ENCODE results near the gene SIRT3.
A peak's percentile ranks its signal among the peaks of the same experiment; 100 is the strongest.

SIRT3 gene

DNA sequence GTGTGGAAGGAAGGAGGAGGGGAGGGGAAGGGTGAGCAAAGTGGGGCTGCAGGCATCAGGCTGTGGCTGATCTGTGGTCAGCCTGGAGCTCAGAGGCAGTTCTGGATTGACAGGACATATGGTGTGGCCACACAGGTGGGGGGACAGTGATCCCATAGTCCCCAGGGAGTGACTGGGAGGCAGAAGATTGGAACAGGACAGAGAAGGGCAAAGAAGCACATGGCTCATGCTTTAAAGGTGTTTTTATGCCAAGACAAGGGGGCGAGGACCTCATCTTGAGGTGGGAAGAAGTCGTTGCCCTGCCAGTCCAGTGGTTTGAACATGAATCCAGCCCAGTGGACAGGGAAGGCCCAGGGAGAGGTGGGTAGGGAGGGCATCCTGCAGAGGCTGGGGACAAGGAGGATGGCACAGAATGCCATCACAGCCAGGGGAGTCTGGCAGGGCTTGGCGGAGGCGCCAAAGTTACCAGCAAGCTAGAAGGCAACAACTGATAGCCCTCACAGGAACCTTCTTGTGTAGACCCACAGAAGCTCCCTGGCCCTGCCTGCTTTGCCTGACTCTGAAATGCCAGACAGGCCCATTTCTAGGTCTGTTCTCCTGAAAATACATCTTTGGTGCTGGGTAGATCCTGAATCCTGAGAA is 32.1 kb downstream of the SIRT3 start:
- H3K4me1 ChIP-seq (ENCODE audit: control insufficient read depth, insufficient read depth, low read depth, low read length): peaks cover 37% of the 10 kb centered on the region
- H3K14ac ChIP-seq (ENCODE audit: low read length in 2 of 2): no peak overlapping the region
- H3K23ac ChIP-seq (ENCODE audit: low read length in 2 of 2): no peak overlapping the region
- H2BK5ac ChIP-seq (ENCODE audit: low read depth, low read length, poor library complexity, severe bottlenecking): no peak overlapping the region
- H3K36me3 ChIP-seq (ENCODE audit: control insufficient read depth in 1 of 2, insufficient read depth in 2 of 2, low read depth in 1 of 2, low read length in 2 of 2): peaks cover 47 to 51% of the 10 kb centered on the region in 2 experiments
- no peaks in the 10 kb centered on the region for H3K9me3 ChIP-seq (ENCODE audit: control insufficient read depth, low read length)
- 97% methylated on average over 4 of the region's 4 CpGs for WGBS
- H2AK5ac ChIP-seq (ENCODE audit: low read length, severe bottlenecking): no peak overlapping the region
- no peak overlapping the region for H2AFZ ChIP-seq (ENCODE audit: low read depth, low read length)
- no peak overlapping the region for H2BK120ac ChIP-seq (ENCODE audit: low read depth, low read length)
- H3K27me3 ChIP-seq (ENCODE audit: control insufficient read depth in 1 of 2, insufficient read depth in 1 of 2, low read length in 2 of 2): no peaks in the 10 kb centered on the region
- no peak overlapping the region for H3K18ac ChIP-seq (ENCODE audit: low read depth in 1 of 2, low read length in 2 of 2)
- no peak overlapping the region for H3K4me3 ChIP-seq (ENCODE audit: insufficient read depth in 1 of 2, low read depth in 1 of 2, low read length in 2 of 2)
- no peak overlapping the region for H4K91ac ChIP-seq (ENCODE audit: low read length)
- H2BK15ac ChIP-seq (ENCODE audit: low read depth, poor library complexity, severe bottlenecking): no peak overlapping the region
- H3K4ac ChIP-seq (ENCODE audit: low read depth in 1 of 2, low read length in 2 of 2): no peak overlapping the region
- H3K4me2 ChIP-seq (ENCODE audit: low read length, poor library complexity, severe bottlenecking): no peak overlapping the region
- no peak overlapping the region for H3K27ac ChIP-seq (ENCODE audit: low read length, poor library complexity, severe bottlenecking)
- peak overlapping the region; percentile 36 for H3K9ac ChIP-seq (ENCODE audit: low read length)
- H4K8ac ChIP-seq (ENCODE audit: low read length): peak overlapping the region; percentile 42
- peaks cover 25% of the 10 kb centered on the region for H3K79me1 ChIP-seq (replicated peaks; ENCODE audit: low read length, poor library complexity, severe bottlenecking)
- no peak for DNase-seq
- H2BK12ac ChIP-seq (ENCODE audit: low read length in 2 of 2): no peak overlapping the region

DNA sequence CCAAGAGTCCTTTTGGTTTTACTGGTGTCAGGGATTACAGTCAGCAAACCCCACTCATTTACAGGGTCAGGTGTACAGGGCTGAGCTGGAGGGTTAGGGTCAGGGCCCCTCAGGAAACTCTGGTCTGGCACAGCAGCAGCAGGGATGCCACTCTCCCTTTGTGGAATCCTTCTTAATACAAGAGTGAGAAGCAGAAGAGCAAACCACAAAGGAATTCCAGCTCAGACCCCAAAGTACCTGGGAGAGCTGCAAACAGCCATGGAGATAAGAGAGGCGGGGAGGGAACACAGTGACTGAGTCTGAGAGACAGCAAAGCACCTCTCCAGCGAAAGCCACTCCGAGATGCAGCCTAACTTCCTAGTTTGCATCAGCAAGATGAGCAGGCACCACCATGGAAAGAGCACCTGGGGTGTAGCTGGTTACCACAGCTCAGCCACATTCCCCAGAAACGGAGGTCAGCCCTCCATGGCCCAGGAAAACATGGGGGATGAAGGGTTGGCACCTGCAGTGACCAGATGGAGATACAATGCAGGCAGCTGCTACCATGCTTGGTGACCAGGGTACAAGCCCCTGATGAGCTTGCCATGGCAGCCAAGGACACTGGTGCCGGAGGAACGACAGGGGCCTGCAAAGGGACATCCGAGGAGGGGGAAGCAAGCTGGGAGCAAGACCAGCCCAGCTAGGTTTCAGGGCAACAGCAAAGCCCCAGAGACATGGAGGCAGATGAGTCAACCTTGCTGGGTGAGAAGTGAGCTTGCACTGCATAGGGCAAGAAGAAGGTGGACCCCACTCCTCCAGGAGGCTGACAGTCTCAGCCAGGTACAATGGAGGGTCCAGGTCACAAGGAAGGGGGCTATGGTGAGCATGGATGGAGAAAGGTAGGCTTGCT is 32.8 kb downstream of the SIRT3 start:
- Histone ChIP-seq H4K91ac (ENCODE audit: low read length) (no peak overlapping the region), H2BK5ac (ENCODE audit: low read depth, low read length, poor library complexity, severe bottlenecking) (no peak overlapping the region), H2AFZ (ENCODE audit: low read depth, low read length) (no peak overlapping the region), H3K9me3 (ENCODE audit: control insufficient read depth, low read length) (no peaks in the 10 kb centered on the region), H3K27me3 (ENCODE audit: control insufficient read depth in 1 of 2, insufficient read depth in 1 of 2, low read length in 2 of 2) (no peaks in the 10 kb centered on the region), H3K23ac (ENCODE audit: low read length in 2 of 2) (no peak overlapping the region), H3K4me1 (ENCODE audit: control insufficient read depth, insufficient read depth, low read depth, low read length) (peaks cover 37% of the 10 kb centered on the region), H3K9ac (ENCODE audit: low read length) (peak overlapping the region; percentile 47), H3K4me2 (ENCODE audit: low read length, poor library complexity, severe bottlenecking) (no peak overlapping the region), H3K18ac (ENCODE audit: low read depth in 1 of 2, low read length in 2 of 2) (no peak overlapping the region), H3K27ac (ENCODE audit: low read length, poor library complexity, severe bottlenecking) (no peak overlapping the region), H2BK15ac (ENCODE audit: low read depth, poor library complexity, severe bottlenecking) (no peak overlapping the region), H3K14ac (ENCODE audit: low read length in 2 of 2) (no peak overlapping the region), H2AK5ac (ENCODE audit: low read length, severe bottlenecking) (no peak overlapping the region), H3K4ac (ENCODE audit: low read depth in 1 of 2, low read length in 2 of 2) (no peak overlapping the region), H2BK120ac (ENCODE audit: low read depth, low read length) (no peak overlapping the region), H3K79me1 (replicated peaks; ENCODE audit: low read length, poor library complexity, severe bottlenecking) (peaks cover 25% of the 10 kb centered on the region), H3K36me3 (ENCODE audit: control insufficient read depth in 1 of 2, insufficient read depth in 2 of 2, low read depth in 1 of 2, low read length in 2 of 2) (peaks cover 47 to 51% of the 10 kb centered on the region in 2 experiments), H4K8ac (ENCODE audit: low read length) (no peak overlapping the region), H2BK12ac (ENCODE audit: low read length in 2 of 2) (no peak overlapping the region), H3K4me3 (ENCODE audit: insufficient read depth in 1 of 2, low read depth in 1 of 2, low read length in 2 of 2) (no peak overlapping the region)
- DNase-seq: no peak
- WGBS: 95% methylated on average over 7 of the region's 7 CpGs

DNA sequence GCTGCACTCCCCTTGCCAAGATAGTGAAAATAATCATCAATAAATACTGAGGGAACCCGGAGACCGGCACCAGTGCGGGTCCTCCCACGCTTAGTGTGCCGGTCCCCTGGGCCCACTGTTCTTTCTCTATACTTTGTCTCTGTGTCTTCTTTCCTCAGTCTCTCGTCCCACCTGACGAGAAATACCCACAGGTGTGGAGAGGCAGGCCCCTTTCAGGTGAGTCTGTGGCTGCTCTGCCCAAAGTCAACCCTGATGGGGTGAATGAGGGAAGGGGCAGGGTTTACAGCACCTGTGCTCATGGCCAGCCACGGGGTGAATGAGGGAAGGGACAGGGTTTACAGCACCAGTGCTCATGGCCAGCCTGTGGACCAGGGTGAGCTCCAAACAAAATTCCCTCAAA is 33.7 kb downstream of the SIRT3 start:
- no peak overlapping the region for H2BK120ac ChIP-seq (ENCODE audit: low read depth, low read length)
- no peak overlapping the region for H2BK12ac ChIP-seq (ENCODE audit: low read length in 2 of 2)
- no peak overlapping the region for H2AK5ac ChIP-seq (ENCODE audit: low read length, severe bottlenecking)
- H4K91ac ChIP-seq (ENCODE audit: low read length): no peak overlapping the region
- no peak overlapping the region for H2AFZ ChIP-seq (ENCODE audit: low read depth, low read length)
- no peak overlapping the region for H3K4ac ChIP-seq (ENCODE audit: low read depth in 1 of 2, low read length in 2 of 2)
- H2BK5ac ChIP-seq (ENCODE audit: low read depth, low read length, poor library complexity, severe bottlenecking): no peak overlapping the region
- peaks cover 26% of the 10 kb centered on the region for H3K79me1 ChIP-seq (replicated peaks; ENCODE audit: low read length, poor library complexity, severe bottlenecking)
- H3K36me3 ChIP-seq (ENCODE audit: control insufficient read depth in 1 of 2, insufficient read depth in 2 of 2, low read depth in 1 of 2, low read length in 2 of 2): peaks cover 49 to 51% of the 10 kb centered on the region in 2 experiments
- no peak overlapping the region for H3K27ac ChIP-seq (ENCODE audit: low read length, poor library complexity, severe bottlenecking)
- no peak overlapping the region for H3K18ac ChIP-seq (ENCODE audit: low read depth in 1 of 2, low read length in 2 of 2)
- H4K8ac ChIP-seq (ENCODE audit: low read length): no peak overlapping the region
- DNase-seq: no peak
- peak overlapping the region; percentile 47 for H3K9ac ChIP-seq (ENCODE audit: low read length)
- H3K27me3 ChIP-seq (ENCODE audit: control insufficient read depth in 1 of 2, insufficient read depth in 1 of 2, low read length in 2 of 2): no peaks in the 10 kb centered on the region
- no peak overlapping the region for H3K4me2 ChIP-seq (ENCODE audit: low read length, poor library complexity, severe bottlenecking)
- H3K9me3 ChIP-seq (ENCODE audit: control insufficient read depth, low read length): no peaks in the 10 kb centered on the region
- no peak overlapping the region for H3K14ac ChIP-seq (ENCODE audit: low read length in 2 of 2)
- 92% methylated on average over 8 of the region's 8 CpGs for WGBS
- H3K23ac ChIP-seq (ENCODE audit: low read length in 2 of 2): no peak overlapping the region
- H3K4me3 ChIP-seq (ENCODE audit: insufficient read depth in 1 of 2, low read depth in 1 of 2, low read length in 2 of 2): no peak overlapping the region
- no peak overlapping the region for H2BK15ac ChIP-seq (ENCODE audit: low read depth, poor library complexity, severe bottlenecking)
- peaks cover 37% of the 10 kb centered on the region for H3K4me1 ChIP-seq (ENCODE audit: control insufficient read depth, insufficient read depth, low read depth, low read length)

DNA sequence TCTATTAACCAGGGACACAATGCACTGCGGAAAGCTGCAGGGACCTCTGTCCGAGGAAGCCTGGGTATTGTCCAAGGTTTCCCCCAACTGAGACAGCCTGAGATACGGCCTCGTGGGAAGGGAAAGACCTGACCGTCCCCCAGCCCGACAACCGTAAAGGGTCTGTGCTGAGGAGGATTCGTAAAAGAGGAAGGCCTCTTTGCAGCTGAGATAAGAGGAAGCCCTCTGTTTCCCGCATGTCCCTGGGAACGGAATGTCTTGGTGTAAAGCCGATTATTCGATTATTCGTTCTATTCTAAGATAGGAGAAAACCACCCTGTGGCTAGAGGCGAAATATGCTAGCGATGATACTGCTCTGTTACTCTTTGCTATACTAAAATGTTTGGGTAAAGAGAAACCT is 34.2 kb downstream of the SIRT3 start:
- no peaks in the 10 kb centered on the region for H3K27me3 ChIP-seq (ENCODE audit: control insufficient read depth in 1 of 2, insufficient read depth in 1 of 2, low read length in 2 of 2)
- no peak overlapping the region for H3K4ac ChIP-seq (ENCODE audit: low read depth in 1 of 2, low read length in 2 of 2)
- no peak overlapping the region for H3K27ac ChIP-seq (ENCODE audit: low read length, poor library complexity, severe bottlenecking)
- H3K9ac ChIP-seq (ENCODE audit: low read length): no peak overlapping the region
- H4K8ac ChIP-seq (ENCODE audit: low read length): no peak overlapping the region
- H2BK15ac ChIP-seq (ENCODE audit: low read depth, poor library complexity, severe bottlenecking): no peak overlapping the region
- H3K36me3 ChIP-seq (ENCODE audit: control insufficient read depth in 1 of 2, insufficient read depth in 2 of 2, low read depth in 1 of 2, low read length in 2 of 2): peaks cover 51 to 53% of the 10 kb centered on the region in 2 experiments
- peaks cover 39% of the 10 kb centered on the region for H3K4me1 ChIP-seq (ENCODE audit: control insufficient read depth, insufficient read depth, low read depth, low read length)
- H3K9me3 ChIP-seq (ENCODE audit: control insufficient read depth, low read length): no peaks in the 10 kb centered on the region
- H2AK5ac ChIP-seq (ENCODE audit: low read length, severe bottlenecking): no peak overlapping the region
- H2BK5ac ChIP-seq (ENCODE audit: low read depth, low read length, poor library complexity, severe bottlenecking): no peak overlapping the region
- no peak overlapping the region for H3K23ac ChIP-seq (ENCODE audit: low read length in 2 of 2)
- no peak overlapping the region for H3K14ac ChIP-seq (ENCODE audit: low read length in 2 of 2)
- H4K91ac ChIP-seq (ENCODE audit: low read length): no peak overlapping the region
- H2BK12ac ChIP-seq (ENCODE audit: low read length in 2 of 2): no peak overlapping the region
- H3K18ac ChIP-seq (ENCODE audit: low read depth in 1 of 2, low read length in 2 of 2): no peak overlapping the region
- H3K79me1 ChIP-seq (replicated peaks; ENCODE audit: low read length, poor library complexity, severe bottlenecking): peaks cover 27% of the 10 kb centered on the region
- no peak overlapping the region for H2AFZ ChIP-seq (ENCODE audit: low read depth, low read length)
- no peak for DNase-seq
- no peak overlapping the region for H3K4me2 ChIP-seq (ENCODE audit: low read length, poor library complexity, severe bottlenecking)
- H2BK120ac ChIP-seq (ENCODE audit: low read depth, low read length): no peak overlapping the region
- H3K4me3 ChIP-seq (ENCODE audit: insufficient read depth in 1 of 2, low read depth in 1 of 2, low read length in 2 of 2): no peak overlapping the region
- 83% methylated on average over 15 of the region's 15 CpGs for WGBS

All from mesenchymal stem cell (in vitro differentiated cells and primary cell).